HL-60 (cell line): ENCODE results near the gene EXTL1.

Experiments
- CTCF ChIP-seq: IDR thresholded peaks from one replicate; pipeline ENCODE4 v1.5.1; 2011; ENCODE audit warnings: low read length, control low read depth, inconsistent platforms; ENCODE audit not compliant: insufficient read depth
- GABPA ChIP-seq: IDR thresholded peaks from 2 replicates; pipeline ENCODE4 v1.6.1; 2012; ENCODE audit warnings: low read depth
- REST ChIP-seq: IDR thresholded peaks from 2 replicates; pipeline ENCODE4 v1.6.1; 2012; ENCODE audit warnings: low read depth; ENCODE audit not compliant: insufficient replicate concordance

GRCh38 chr1:26043765-26044164 is 22.2 kb downstream of the EXTL1 start:
- no peak for TF ChIP-seq CTCF
- TF ChIP-seq GABPA, result no peak
- TF ChIP-seq REST, result no peak
